HepG2 (cell line): Measurements from ENCODE around the gene MUL1. TPM values are rescaled to one million over a fixed set of nuclear protein-coding genes. Genes with fewer than 3 reads are reported as not detected.

Experiments
- AFF4 ChIP-seq: sonication (generic); formaldehyde crosslinking; IDR thresholded peaks from 2 replicates; pipeline ENCODE4 v1.4.0; 2020; ENCODE audit warnings: missing genetic modification reagents
- ARID4A ChIP-seq: sonication (generic); formaldehyde crosslinking; IDR thresholded peaks from 2 replicates; pipeline ENCODE4 v1.5.0; 2020; ENCODE audit warnings: mild to moderate bottlenecking, missing genetic modification reagents, borderline replicate concordance
- DR1 ChIP-seq: sonication (generic); formaldehyde crosslinking; IDR thresholded peaks from 2 replicates; pipeline ENCODE4 v1.8.0; 2021; ENCODE audit warnings: mild to moderate bottlenecking, missing genetic modification reagents, inconsistent platforms
- EP300 ChIP-seq, 3 experiments: sonication (generic) in 1 of 3; formaldehyde crosslinking in 1 of 3; IDR thresholded peaks; 2 replicates each; pipeline versions ENCODE4 v1.5.1 to v1.6.1; 2011 to 2020; ENCODE audit warnings: low read depth in 2 of 3, low read length in 2 of 3, borderline replicate concordance in 1 of 3, improper control_type of control experiment in 1 of 3, mild to moderate bottlenecking in 1 of 3, missing genetic modification reagents in 1 of 3, moderate library complexity in 1 of 3
- KLF11 ChIP-seq: IDR thresholded peaks from 2 replicates; pipeline ENCODE4 v1.6.1; 2016; ENCODE audit warnings: missing compliant biosample characterization
- MBNL3 ChIP-seq: fragments of 250-450 bp; sonication (Bioruptor Pico); conservative IDR thresholded peaks from 2 replicates; pipeline ENCODE4 v1.8.0; 2022; ENCODE audit warnings: mild to moderate bottlenecking, inconsistent platforms
- MIXL1 ChIP-seq: IDR thresholded peaks from 2 replicates; pipeline ENCODE4 v1.6.1; 2016
- MLX ChIP-seq: IDR thresholded peaks from 2 replicates; pipeline ENCODE4 v1.6.1; 2016
- RARA ChIP-seq: IDR thresholded peaks from 2 replicates; pipeline ENCODE4 v1.6.1; 2016; ENCODE audit warnings: missing genetic modification reagents, missing compliant biosample characterization
- SKI ChIP-seq: fragments of 450-650 bp; IDR thresholded peaks from one replicate; pipeline ENCODE4 v1.6.1; 2018; ENCODE audit warnings: mild to moderate bottlenecking; ENCODE audit not compliant: partially characterized antibody
- TBP ChIP-seq: sonication (generic); formaldehyde crosslinking; IDR thresholded peaks from 2 replicates; pipeline ENCODE4 v1.5.0; 2020; ENCODE audit warnings: missing genetic modification reagents
- ZBTB46 ChIP-seq: sonication (generic); formaldehyde crosslinking; IDR thresholded peaks from 2 replicates; pipeline ENCODE4 v1.4.0; 2020; ENCODE audit warnings: mild to moderate bottlenecking, missing genetic modification reagents, borderline replicate concordance
- ZFP36L1 ChIP-seq: sonication (generic); formaldehyde crosslinking; IDR thresholded peaks from 2 replicates; pipeline ENCODE4 v1.8.0; 2022; ENCODE audit warnings: mild to moderate bottlenecking, missing genetic modification reagents, moderate library complexity
- ZNF143 ChIP-seq: sonication (generic); formaldehyde crosslinking; IDR thresholded peaks from 2 replicates; pipeline ENCODE4 v1.4.0; 2020; ENCODE audit warnings: missing genetic modification reagents
- ZNF274 ChIP-seq: sonication (generic); formaldehyde crosslinking; IDR thresholded peaks from 2 replicates; pipeline ENCODE4 v1.5.1; 2020; ENCODE audit warnings: mild to moderate bottlenecking, missing genetic modification reagents
- ZNF326 ChIP-seq: sonication (generic); formaldehyde crosslinking; IDR thresholded peaks from 2 replicates; pipeline ENCODE4 v1.4.0; 2020; ENCODE audit warnings: missing genetic modification reagents, borderline replicate concordance
- ZNF382 ChIP-seq: sonication (generic); formaldehyde crosslinking; IDR thresholded peaks from 2 replicates; pipeline ENCODE4 v1.5.0; 2020; ENCODE audit warnings: missing genetic modification reagents, mild to moderate bottlenecking, borderline replicate concordance
- ZNF572 ChIP-seq: sonication (generic); formaldehyde crosslinking; IDR thresholded peaks from 2 replicates; pipeline ENCODE4 v1.5.1; 2020; ENCODE audit warnings: mild to moderate bottlenecking, missing genetic modification reagents
- ZNF589 ChIP-seq: sonication (generic); formaldehyde crosslinking; conservative IDR thresholded peaks from 2 replicates; pipeline ENCODE4 v1.8.0; 2022; ENCODE audit warnings: mild to moderate bottlenecking, moderate library complexity, missing genetic modification reagents
- polyA plus RNA-seq, 8 experiments: library from polyadenylated mRNA; depleted of rRNA in 3 of 8; stranded (reverse) in 7 of 8; unstranded in 1 of 8; fragments of >200 nt; fragmentation: Illumina TruSeq in 4 of 8; extraction: Trizol in 4 of 8; gene quantifications; 2 replicates each; pipeline versions ENCODE4 v1.2.1 to v1.2.3, GENCODE V29; 2011 to 2016; ENCODE audit warnings: low read depth in 4 of 8, missing spikeins in 1 of 8, mixed read lengths in 1 of 8; ENCODE audit not compliant: insufficient read depth in 1 of 8
- total RNA-seq, 5 experiments: library from RNA; depleted of rRNA; stranded (reverse); fragments of >200 nt; fragmentation: Illumina TruSeq; extraction: Trizol; gene quantifications; 2 replicates each; pipeline ENCODE4 v1.2.3, GENCODE V29; 2016; ENCODE audit warnings: low read depth in 1 of 5

The MUL1 gene
- total and polyA plus RNA-seq, 2 of the 13 experiments (the other 11 are each of a cell fraction or from before 2014, with no cell fraction given), result 21.5 to 26.5 TPM

GRCh38 chr1:20476265-20477038, 31.5 kb downstream of the MUL1 start (continued):
- no peak for TF ChIP-seq MBNL3 (CRISPR knock-in tag)
- TF ChIP-seq ZNF572, result no peak
- TF ChIP-seq MLX (CRISPR knock-in tag), result no peak; the same call in 1 of the 2 replicates
- 0 out of 2 replicates have a peak, but pooled peaks have one; percentile 17 for TF ChIP-seq ZFP36L1 (CRISPR knock-in tag)
- TF ChIP-seq EP300 (IDR thresholded peaks at IDR 0.05; ENCODE audit: low read depth in 2 of 2, low read length in 2 of 2), result peak; percentile 84 to 89
- peak; percentile 88; the same call in 1 of the 2 replicates for TF ChIP-seq EP300 (CRISPR knock-in tag; IDR thresholded peaks at IDR 0.05; ENCODE audit: borderline replicate concordance)
- peak; percentile 84 for TF ChIP-seq SKI
- TF ChIP-seq MIXL1, result peak; percentile 60
- peak; percentile 69; the same call in 1 of the 2 replicates for TF ChIP-seq KLF11 (CRISPR knock-in tag)
- peak; percentile 33; the same call in 1 of the 2 replicates for TF ChIP-seq ZNF274 (CRISPR knock-in tag)
- no peak for TF ChIP-seq TBP (CRISPR knock-in tag)
- TF ChIP-seq ARID4A (CRISPR knock-in tag), result peak; percentile 74; the same call in 1 of the 2 replicates
- no peak for TF ChIP-seq AFF4 (CRISPR knock-in tag)
- TF ChIP-seq ZNF326 (CRISPR knock-in tag), result no peak
- no peak; the same call in 1 of the 2 replicates for TF ChIP-seq DR1 (CRISPR knock-in tag)
- no peak for TF ChIP-seq ZBTB46
- TF ChIP-seq RARA (CRISPR knock-in tag), result peak; percentile 91
- peak; percentile 18; the same call in 1 of the 2 replicates for TF ChIP-seq ZNF143
- TF ChIP-seq ZNF382 (CRISPR knock-in tag), result no peak
- TF ChIP-seq ZNF589 (CRISPR knock-in tag), result no peak
